Sigmoid colon (tissue), 7 donors: ENCODE data around the gene SHANK3. TPM values are rescaled to one million over a fixed set of nuclear protein-coding genes. Genes with fewer than 3 reads are reported as not detected.
"Not testable (repeated sequence)": the region's sequence is repeated elsewhere in the genome, so short reads cannot be mapped to it uniquely, and the experiment has no call there.

Experiments
- DNase-seq: peaks from one replicate; pipeline ENCODE4 v3.0.0-alpha.2; 2019
- H3K27ac ChIP-seq, 4 donors: fragments of 200-600 bp; sonication (generic); one replicate each; pipeline ENCODE4 v1.5.1; 2016 to 2019; ENCODE audit warnings: mild to moderate bottlenecking in 1 of 4
- H3K27me3 ChIP-seq, 3 donors: fragments of 200-600 bp; sonication (generic); one replicate each; pipeline ENCODE4 v1.5.1; 2019; ENCODE audit warnings: mild to moderate bottlenecking in 1 of 3
- H3K36me3 ChIP-seq, 4 donors: fragments of 200-600 bp; sonication (generic); one replicate each; pipeline ENCODE4 v1.5.1; 2016 to 2019
- H3K4me1 ChIP-seq, 4 donors: fragments of 200-600 bp; sonication (generic); one replicate each; pipeline ENCODE4 v1.5.1; 2017 to 2019
- H3K4me3 ChIP-seq, 4 donors: fragments of 200-600 bp; sonication (generic); one replicate each; pipeline ENCODE4 v1.5.1; 2017 to 2019; ENCODE audit warnings: mild to moderate bottlenecking in 2 of 4, moderate library complexity in 1 of 4
- H3K9me3 ChIP-seq, 4 donors: fragments of 200-600 bp in 3 of 4; sonication (generic) in 3 of 4; one replicate each; pipeline versions ENCODE4 v1.5.1 to v1.6.1; 2013 to 2019
- EP300 ChIP-seq, 4 donors: sonication (generic); formaldehyde crosslinking; IDR thresholded peaks; one replicate each; pipeline ENCODE4 v1.6.1; 2017; ENCODE audit warnings: antibody characterized with exemption in 4 of 4
- POLR2A ChIP-seq, 2 donors: fragments of 450-650 bp; IDR thresholded peaks; one replicate each; pipeline ENCODE4 v1.6.1; 2016; ENCODE audit warnings: antibody characterized with exemption in 2 of 2, mild to moderate bottlenecking in 2 of 2, moderate library complexity in 2 of 2
- POLR2AphosphoS5 ChIP-seq, 4 donors: sonication (generic); formaldehyde crosslinking; IDR thresholded peaks; one replicate each; pipeline ENCODE4 v1.6.1; 2017; ENCODE audit warnings: antibody characterized with exemption in 4 of 4
- WGBS, 2 donors: extraction: QIAGEN DNeasy Blood & Tissue Kit; methylation state at CpG; one replicate each; pipeline ENCODE4 v1.1.7; 2013; 5-methylcytosine and 5-hydroxymethylcytosine counted together
- intact Hi-C: fragments of 100-400 bp; cut with DNase I; formaldehyde crosslinking; loops from one replicate; pipeline ENCODE4 v1.15.1; 2023
- polyA plus RNA-seq, 3 donors: library from polyadenylated mRNA; stranded (reverse); fragments of 200-250 nt; gene quantifications; one replicate each; pipeline ENCODE4 v1.2.3, GENCODE V29; 2013
- total RNA-seq, 4 donors: library from RNA; depleted of rRNA; stranded (reverse); fragments of >200 nt; gene quantifications; one replicate each; pipeline ENCODE4 v1.1.0, GENCODE V29; 2016
- TF ChIP-seq, protein P1 (sequence below), 4 experiments: fragments of 450-650 bp in 3 of 4; fragments of 200-600 bp in 1 of 4; IDR thresholded peaks; one replicate each; pipeline ENCODE4 v1.5.1; 2016 to 2019; ENCODE audit warnings: antibody characterized with exemption in 4 of 4, mild to moderate bottlenecking in 3 of 4, moderate library complexity in 2 of 4
- donor health status: healthy with polysubstance abuse.
- donor health status: Bipolar disorder and iron deficiency.
- donor health status: healthy.

SHANK3 gene
- total and polyA plus RNA-seq, 7 donors: 0.23 to 14.4 (median 3.2) TPM

- DNase-seq: no peak
- H3K27me3 ChIP-seq: no peaks in the 10 kb centered on the region
- peaks cover 0 to 20% (median 15%) of the 10 kb centered on the region in 4 donors for H3K4me1 ChIP-seq
- intact Hi-C loops: no loop called here
- 92 to 95% methylated on average over 5 of the region's 5 CpGs for WGBS, 2 donors
- no peak overlapping the region for H3K4me3 ChIP-seq
- H3K27ac ChIP-seq: no peak overlapping the region
- H3K36me3 ChIP-seq: no peaks in the 10 kb centered on the region
- H3K9me3 ChIP-seq: no peaks in the 10 kb centered on the region
- TF ChIP-seq EP300 (IDR thresholded peaks at IDR 0.05): no peak
Measured at GRCh38 chr22:50630376-50630775, 42.2 kb upstream of the SHANK3 start.

- Histone ChIP-seq H3K4me1 (peaks cover 0 to 8% (median 7%) of the 10 kb centered on the region in 4 donors), H3K4me3 (no peak overlapping the region), H3K9me3 (no peaks in the 10 kb centered on the region), H3K27ac (no peak overlapping the region), H3K36me3 (no peaks in the 10 kb centered on the region), H3K27me3 (no peaks in the 10 kb centered on the region)
- intact Hi-C loops: no loop called here
- no peak for TF ChIP-seq POLR2AphosphoS5 (IDR thresholded peaks at IDR 0.05)
- TF ChIP-seq POLR2A (IDR thresholded peaks at IDR 0.05): no peak
- TF ChIP-seq, protein P1, sequence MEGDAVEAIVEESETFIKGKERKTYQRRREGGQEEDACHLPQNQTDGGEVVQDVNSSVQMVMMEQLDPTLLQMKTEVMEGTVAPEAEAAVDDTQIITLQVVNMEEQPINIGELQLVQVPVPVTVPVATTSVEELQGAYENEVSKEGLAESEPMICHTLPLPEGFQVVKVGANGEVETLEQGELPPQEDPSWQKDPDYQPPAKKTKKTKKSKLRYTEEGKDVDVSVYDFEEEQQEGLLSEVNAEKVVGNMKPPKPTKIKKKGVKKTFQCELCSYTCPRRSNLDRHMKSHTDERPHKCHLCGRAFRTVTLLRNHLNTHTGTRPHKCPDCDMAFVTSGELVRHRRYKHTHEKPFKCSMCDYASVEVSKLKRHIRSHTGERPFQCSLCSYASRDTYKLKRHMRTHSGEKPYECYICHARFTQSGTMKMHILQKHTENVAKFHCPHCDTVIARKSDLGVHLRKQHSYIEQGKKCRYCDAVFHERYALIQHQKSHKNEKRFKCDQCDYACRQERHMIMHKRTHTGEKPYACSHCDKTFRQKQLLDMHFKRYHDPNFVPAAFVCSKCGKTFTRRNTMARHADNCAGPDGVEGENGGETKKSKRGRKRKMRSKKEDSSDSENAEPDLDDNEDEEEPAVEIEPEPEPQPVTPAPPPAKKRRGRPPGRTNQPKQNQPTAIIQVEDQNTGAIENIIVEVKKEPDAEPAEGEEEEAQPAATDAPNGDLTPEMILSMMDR (IDR thresholded peaks at IDR 0.05): no peak
- TF ChIP-seq EP300 (IDR thresholded peaks at IDR 0.05): no peak
- DNase-seq: no peak
- WGBS, 2 donors: 90 to 94% methylated on average over 5 of the region's 5 CpGs
Measured at GRCh38 chr22:50633086-50633485, 39.5 kb upstream of the SHANK3 start.

- H3K4me3 ChIP-seq: no peak overlapping the region
- no peaks in the 10 kb centered on the region for H3K9me3 ChIP-seq
- H3K27ac ChIP-seq: no peak overlapping the region
- TF ChIP-seq POLR2AphosphoS5 (IDR thresholded peaks at IDR 0.05) (no peak), EP300 (IDR thresholded peaks at IDR 0.05) (no peak), POLR2A (IDR thresholded peaks at IDR 0.05) (no peak)
- TF ChIP-seq, protein P1 (IDR thresholded peaks at IDR 0.05): no peak
- WGBS, 2 donors: 91 to 92% methylated on average over 11 of the region's 11 CpGs
- intact Hi-C loops: no loop called here
- no peaks in the 10 kb centered on the region for H3K36me3 ChIP-seq
- no peaks in the 10 kb centered on the region for H3K27me3 ChIP-seq
- DNase-seq: no peak
- H3K4me1 ChIP-seq: peaks cover 0 to 3% (median 3%) of the 10 kb centered on the region in 4 donors
Measured at GRCh38 chr22:50633771-50634170, 38.9 kb upstream of the SHANK3 start.

DNA sequence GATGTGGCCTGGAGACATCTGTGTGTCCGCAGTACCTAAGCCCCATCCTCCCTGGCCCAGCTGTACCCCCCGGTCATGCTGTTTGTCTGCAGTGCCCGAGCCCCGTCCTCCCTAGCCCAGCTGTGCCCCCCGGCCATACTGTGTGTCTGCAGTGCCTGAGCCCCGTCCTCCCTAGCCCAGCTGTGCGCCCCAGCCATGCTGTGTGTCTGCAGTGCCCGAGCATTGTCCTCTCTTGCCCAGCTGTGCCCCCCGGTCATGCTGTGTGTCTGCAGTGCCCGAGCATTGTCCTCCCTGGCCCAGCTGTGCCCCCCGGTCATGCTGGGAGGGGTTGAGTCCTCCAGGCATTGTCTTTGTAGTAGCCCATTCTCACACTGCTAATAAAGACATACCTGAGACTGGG, 37.0 kb upstream of the SHANK3 start:
- TF ChIP-seq EP300 (IDR thresholded peaks at IDR 0.05) (no peak), POLR2AphosphoS5 (IDR thresholded peaks at IDR 0.05) (no peak), POLR2A (IDR thresholded peaks at IDR 0.05) (no peak)
- TF ChIP-seq, protein P1 (IDR thresholded peaks at IDR 0.05): no peak
- H3K4me1 ChIP-seq: no peaks in the 10 kb centered on the region
- WGBS, 2 donors: 95 to 96% methylated on average over 11 of the region's 11 CpGs
- intact Hi-C loops: no loop called here
- no peaks in the 10 kb centered on the region for H3K27me3 ChIP-seq
- no peak for DNase-seq
- H3K4me3 ChIP-seq: no peak overlapping the region
- H3K9me3 ChIP-seq: no peaks in the 10 kb centered on the region
- H3K27ac ChIP-seq: no peak overlapping the region
- no peaks in the 10 kb centered on the region for H3K36me3 ChIP-seq

GRCh38 chr22:50640296-50640695, 32.3 kb upstream of the SHANK3 start:
- H3K36me3 ChIP-seq, H3K27ac ChIP-seq, intact Hi-C loops, DNase-seq, H3K4me3 ChIP-seq, H3K9me3 ChIP-seq: not testable (repeated sequence)
- Histone ChIP-seq H3K4me1 (peaks cover 0 to 11% (median 2%) of the 10 kb centered on the region in 4 donors), H3K27me3 (peaks cover 0 to 41% (median 11%) of the 10 kb centered on the region in 3 donors)
- WGBS, 2 donors: 92 to 95% methylated on average over 12 of the region's 12 CpGs
